ENCODE data around the gene EMP2. TPM values are rescaled to one million over a fixed set of nuclear protein-coding genes. Genes with fewer than 3 reads are reported as not detected.
"Not testable (repeated sequence)": the region's sequence is repeated elsewhere in the genome, so short reads cannot be mapped to it uniquely, and the experiment has no call there.

EMP2 gene
- polyA plus RNA-seq, 4 donors, result 2.2 to 46.9 (median 8.6) TPM

DNA sequence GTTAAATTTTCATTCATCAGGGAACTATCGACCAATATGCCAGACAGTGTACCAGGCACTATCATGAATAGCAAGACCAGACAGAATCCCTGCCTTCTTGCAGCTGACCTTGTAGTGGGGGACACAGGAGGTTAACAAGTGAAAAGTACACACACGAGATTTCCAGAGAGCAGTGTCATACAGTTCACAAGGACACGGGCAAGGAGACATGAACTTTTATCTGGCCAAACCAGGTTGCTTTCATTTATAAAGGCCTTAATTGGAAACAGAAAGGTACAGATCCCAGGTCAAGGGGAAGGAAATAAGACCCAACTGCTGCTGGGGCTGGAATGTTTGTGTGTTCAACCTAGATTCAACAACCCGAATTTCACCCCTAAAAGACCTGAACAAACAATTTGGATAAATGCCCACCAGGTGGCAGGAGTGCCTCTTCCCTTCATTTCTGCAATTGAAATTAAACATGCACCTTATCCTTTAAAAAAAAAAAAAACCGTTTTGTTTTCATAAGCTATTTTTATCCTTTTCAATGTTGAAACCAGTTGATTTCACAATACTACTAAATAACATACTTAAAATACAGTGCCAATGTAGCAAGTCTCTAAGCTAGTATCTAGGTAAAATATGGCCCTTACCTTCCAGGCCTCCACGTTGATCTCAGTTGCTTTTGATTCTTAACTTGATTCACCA is 65.9 kb downstream of the EMP2 start:
- FAIRE-seq (peak; percentile 5), DNase-seq (peak; percentile 57 to 59)
- 37 to 42% (median 41%) methylated on average over 6 of the region's 6 CpGs for WGBS, 3 donors
- H3K9me3 ChIP-seq (ENCODE audit: control insufficient read depth in 2 of 2, insufficient read depth in 1 of 2, low read depth in 1 of 2, low read length in 1 of 2), result no peaks in the 10 kb centered on the region
- no peak overlapping the region for H3K4me3 ChIP-seq (ENCODE audit: low read depth in 1 of 3, low read length in 3 of 3)
- no peaks in the 10 kb centered on the region for H3K27me3 ChIP-seq (ENCODE audit: control insufficient read depth in 3 of 3, insufficient read depth in 3 of 3, low read length in 3 of 3)
- H3K27ac ChIP-seq (ENCODE audit: low read depth in 1 of 3, low read length in 2 of 3), result no peak overlapping the region
- peaks cover 0 to 3% (median 0%) of the 10 kb centered on the region in 3 donors for H3K4me1 ChIP-seq (ENCODE audit: control insufficient read depth in 3 of 3, insufficient read depth in 2 of 3, low read depth in 1 of 3, low read length in 2 of 3)
- no peaks in the 10 kb centered on the region for H3K36me3 ChIP-seq (ENCODE audit: control insufficient read depth in 3 of 3, insufficient read depth in 2 of 3, low read depth in 1 of 3, low read length in 3 of 3)

- no peak overlapping the region for H3K27ac ChIP-seq (ENCODE audit: low read depth in 1 of 3, low read length in 2 of 3)
- no peak overlapping the region for H3K4me3 ChIP-seq (ENCODE audit: low read depth in 1 of 3, low read length in 3 of 3)
- H3K36me3 ChIP-seq (ENCODE audit: control insufficient read depth in 3 of 3, insufficient read depth in 2 of 3, low read depth in 1 of 3, low read length in 3 of 3), result no peaks in the 10 kb centered on the region
- WGBS, 3 donors, result 82 to 100% (median 95%) methylated on average over 1 of the region's 1 CpG
- peaks cover 0 to 3% (median 0%) of the 10 kb centered on the region in 3 donors for H3K4me1 ChIP-seq (ENCODE audit: control insufficient read depth in 3 of 3, insufficient read depth in 2 of 3, low read depth in 1 of 3, low read length in 2 of 3)
- no peaks in the 10 kb centered on the region for H3K27me3 ChIP-seq (ENCODE audit: control insufficient read depth in 3 of 3, insufficient read depth in 3 of 3, low read length in 3 of 3)
- FAIRE-seq, result no peak
- DNase-seq, result no peak
- no peaks in the 10 kb centered on the region for H3K9me3 ChIP-seq (ENCODE audit: control insufficient read depth in 2 of 2, insufficient read depth in 1 of 2, low read depth in 1 of 2, low read length in 1 of 2)
Observed at GRCh38 chr16:10511829-10512228, 68.6 kb downstream of the EMP2 start.

GRCh38 chr16:10510279-10510678 is 70.1 kb downstream of the EMP2 start:
- DNase-seq, result no peak
- H3K4me3 ChIP-seq (ENCODE audit: low read depth in 1 of 3, low read length in 3 of 3), result no peak overlapping the region
- 56 to 68% (median 58%) methylated on average over 2 of the region's 2 CpGs for WGBS, 3 donors
- H3K27me3 ChIP-seq (ENCODE audit: control insufficient read depth in 3 of 3, insufficient read depth in 3 of 3, low read length in 3 of 3), result no peaks in the 10 kb centered on the region
- no peak for FAIRE-seq
- no peaks in the 10 kb centered on the region for H3K36me3 ChIP-seq (ENCODE audit: control insufficient read depth in 3 of 3, insufficient read depth in 2 of 3, low read depth in 1 of 3, low read length in 3 of 3)
- peaks cover 0 to 3% (median 0%) of the 10 kb centered on the region in 3 donors for H3K4me1 ChIP-seq (ENCODE audit: control insufficient read depth in 3 of 3, insufficient read depth in 2 of 3, low read depth in 1 of 3, low read length in 2 of 3)
- no peak overlapping the region for H3K27ac ChIP-seq (ENCODE audit: low read depth in 1 of 3, low read length in 2 of 3)
- no peaks in the 10 kb centered on the region for H3K9me3 ChIP-seq (ENCODE audit: control insufficient read depth in 2 of 2, insufficient read depth in 1 of 2, low read depth in 1 of 2, low read length in 1 of 2)

DNA sequence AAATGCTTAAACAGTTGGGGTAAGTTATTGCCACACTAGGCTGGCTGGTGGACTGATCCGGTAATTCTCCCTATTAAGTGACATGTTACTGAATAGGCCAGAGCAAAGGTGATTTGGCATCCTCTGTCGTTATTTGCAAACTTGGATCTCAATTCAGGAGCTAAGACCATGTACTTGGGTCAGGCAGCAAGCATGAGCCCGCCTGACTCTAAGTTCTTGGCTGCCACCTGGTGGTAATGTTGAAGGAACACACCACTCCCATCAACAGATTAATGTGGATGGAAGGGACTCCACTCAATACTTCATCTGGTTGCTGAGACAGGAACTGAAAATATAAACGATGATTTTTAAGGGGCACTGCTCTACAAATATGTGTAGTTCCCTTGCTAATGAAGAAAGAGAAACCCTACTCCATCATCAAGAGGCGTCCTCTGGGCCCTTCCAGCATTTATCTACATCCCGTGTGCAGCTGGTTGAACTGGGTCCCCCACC is 70.8 kb downstream of the EMP2 start:
- Histone ChIP-seq H3K4me3 (ENCODE audit: low read depth in 1 of 3, low read length in 3 of 3) (no peak overlapping the region), H3K27ac (ENCODE audit: low read depth in 1 of 3, low read length in 2 of 3) (no peak overlapping the region), H3K4me1 (ENCODE audit: control insufficient read depth in 3 of 3, insufficient read depth in 2 of 3, low read depth in 1 of 3, low read length in 2 of 3) (peaks cover 0 to 3% (median 0%) of the 10 kb centered on the region in 3 donors), H3K27me3 (ENCODE audit: control insufficient read depth in 3 of 3, insufficient read depth in 3 of 3, low read length in 3 of 3) (no peaks in the 10 kb centered on the region), H3K9me3 (ENCODE audit: control insufficient read depth in 2 of 2, insufficient read depth in 1 of 2, low read depth in 1 of 2, low read length in 1 of 2) (no peaks in the 10 kb centered on the region), H3K36me3 (ENCODE audit: control insufficient read depth in 3 of 3, insufficient read depth in 2 of 3, low read depth in 1 of 3, low read length in 3 of 3) (no peaks in the 10 kb centered on the region)
- WGBS, 3 donors, result 20 to 24% (median 22%) methylated on average over 6 of the region's 6 CpGs
- FAIRE-seq (no peak), DNase-seq (peak; percentile 84 to 92)

- H3K9me3 ChIP-seq (ENCODE audit: control insufficient read depth in 2 of 2, insufficient read depth in 1 of 2, low read depth in 1 of 2, low read length in 1 of 2); DNase-seq; H3K27ac ChIP-seq (ENCODE audit: low read depth in 1 of 3, low read length in 2 of 3); H3K4me3 ChIP-seq (ENCODE audit: low read depth in 1 of 3, low read length in 3 of 3); FAIRE-seq; H3K36me3 ChIP-seq (ENCODE audit: control insufficient read depth in 3 of 3, insufficient read depth in 2 of 3, low read depth in 1 of 3, low read length in 3 of 3); H3K27me3 ChIP-seq (ENCODE audit: control insufficient read depth in 3 of 3, insufficient read depth in 3 of 3, low read length in 3 of 3); H3K4me1 ChIP-seq (ENCODE audit: control insufficient read depth in 3 of 3, insufficient read depth in 2 of 3, low read depth in 1 of 3, low read length in 2 of 3): not testable (repeated sequence)
- WGBS, 3 donors, result 75 to 82% (median 77%) methylated on average over 3 of the region's 3 CpGs
Observed at GRCh38 chr16:10505286-10505685, 75.1 kb downstream of the EMP2 start.

DNA sequence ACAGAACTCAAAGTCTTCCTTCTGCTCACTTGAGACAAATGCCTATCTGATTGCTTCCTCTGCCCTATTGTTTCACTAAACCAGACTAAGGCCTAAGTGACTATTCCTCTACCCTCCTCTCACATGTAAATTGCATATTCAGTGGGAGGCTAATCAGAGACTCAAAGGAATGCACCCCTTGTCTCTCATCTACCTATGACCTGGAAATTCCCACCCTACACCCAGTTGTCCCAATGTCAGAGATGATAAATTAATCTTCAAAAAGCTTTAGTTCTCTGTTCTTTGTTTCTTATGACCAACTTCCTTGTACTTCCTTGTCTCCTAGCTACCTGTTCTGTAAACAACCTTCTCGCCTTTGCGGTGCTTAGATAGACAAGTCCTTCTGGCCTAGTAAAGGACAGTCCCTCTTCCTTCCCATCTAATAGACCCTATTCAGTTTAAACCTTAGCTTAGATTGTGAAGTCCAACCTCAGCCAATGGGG is 76.0 kb downstream of the EMP2 start:
- no peaks in the 10 kb centered on the region for H3K36me3 ChIP-seq (ENCODE audit: control insufficient read depth in 3 of 3, insufficient read depth in 2 of 3, low read depth in 1 of 3, low read length in 3 of 3)
- peak; percentile 29 to 58 for DNase-seq
- no peak for FAIRE-seq
- H3K9me3 ChIP-seq (ENCODE audit: control insufficient read depth in 2 of 2, insufficient read depth in 1 of 2, low read depth in 1 of 2, low read length in 1 of 2), result no peaks in the 10 kb centered on the region
- peaks cover 0 to 3% (median 0%) of the 10 kb centered on the region in 3 donors for H3K4me1 ChIP-seq (ENCODE audit: control insufficient read depth in 3 of 3, insufficient read depth in 2 of 3, low read depth in 1 of 3, low read length in 2 of 3)
- H3K27me3 ChIP-seq (ENCODE audit: control insufficient read depth in 3 of 3, insufficient read depth in 3 of 3, low read length in 3 of 3), result no peaks in the 10 kb centered on the region
- 16 to 56% (median 42%) methylated on average over 2 of the region's 2 CpGs for WGBS, 3 donors
- no peak overlapping the region for H3K27ac ChIP-seq (ENCODE audit: low read depth in 1 of 3, low read length in 2 of 3)
- H3K4me3 ChIP-seq (ENCODE audit: low read depth in 1 of 3, low read length in 3 of 3), result no peak overlapping the region

DNA sequence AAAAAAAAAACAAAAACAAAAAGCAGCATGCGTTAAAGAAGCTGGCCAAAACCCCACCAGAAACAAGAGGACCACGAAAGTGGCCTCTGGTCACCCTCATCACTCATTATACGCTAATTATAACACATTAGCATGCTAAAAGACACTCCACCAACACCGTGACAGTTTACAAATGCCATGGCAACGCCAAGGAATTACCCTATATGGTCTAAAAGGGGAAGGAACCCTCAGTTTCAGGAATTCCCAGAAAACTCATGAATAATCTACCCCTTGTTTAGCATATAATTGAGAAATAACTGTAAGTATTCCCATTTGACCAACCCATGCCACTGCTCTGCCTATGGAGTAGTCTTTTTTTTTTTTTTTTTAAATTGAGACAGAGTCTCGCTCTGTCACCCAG is 77.6 kb downstream of the EMP2 start:
- DNase-seq (no peak), FAIRE-seq (no peak)
- no peak overlapping the region for H3K4me3 ChIP-seq (ENCODE audit: low read depth in 1 of 3, low read length in 3 of 3)
- 88 to 96% (median 89%) methylated on average over 6 of the region's 6 CpGs for WGBS, 3 donors
- no peaks in the 10 kb centered on the region for H3K9me3 ChIP-seq (ENCODE audit: control insufficient read depth in 2 of 2, insufficient read depth in 1 of 2, low read depth in 1 of 2, low read length in 1 of 2)
- H3K4me1 ChIP-seq (ENCODE audit: control insufficient read depth in 3 of 3, insufficient read depth in 2 of 3, low read depth in 1 of 3, low read length in 2 of 3), result peaks cover 0 to 3% (median 0%) of the 10 kb centered on the region in 3 donors
- H3K27me3 ChIP-seq (ENCODE audit: control insufficient read depth in 3 of 3, insufficient read depth in 3 of 3, low read length in 3 of 3), result no peaks in the 10 kb centered on the region
- no peaks in the 10 kb centered on the region for H3K36me3 ChIP-seq (ENCODE audit: control insufficient read depth in 3 of 3, insufficient read depth in 2 of 3, low read depth in 1 of 3, low read length in 3 of 3)
- no peak overlapping the region for H3K27ac ChIP-seq (ENCODE audit: low read depth in 1 of 3, low read length in 2 of 3)

DNA sequence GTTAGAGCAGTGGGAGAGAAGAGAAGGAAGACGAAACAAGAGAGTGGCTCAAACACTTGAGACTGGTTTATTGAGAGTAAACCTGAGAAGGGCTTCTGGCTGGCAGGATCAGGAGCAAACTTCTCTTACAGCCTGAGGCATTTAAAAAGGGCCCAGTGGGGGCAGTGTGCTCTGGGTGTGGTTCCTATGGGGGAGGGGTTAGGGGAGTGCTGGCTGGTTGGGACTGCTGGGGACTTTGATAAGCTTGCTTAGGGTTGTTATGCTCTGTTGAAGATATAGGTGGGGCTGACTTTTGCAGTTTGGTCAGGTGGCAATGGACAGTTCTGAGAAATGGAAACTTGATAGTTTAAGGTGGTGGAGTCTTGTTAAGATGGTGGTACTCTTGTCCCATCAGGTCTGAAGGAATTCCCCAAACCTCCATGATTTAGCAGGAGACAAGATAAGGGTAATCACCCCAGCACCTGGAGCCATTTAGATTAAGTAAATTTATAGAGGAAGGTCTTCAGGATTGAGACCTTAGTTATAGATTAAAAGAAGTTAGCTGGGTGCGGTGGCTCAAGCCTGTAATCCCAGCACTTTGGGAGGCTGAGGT is 79.3 kb downstream of the EMP2 start:
- Histone ChIP-seq H3K9me3 (ENCODE audit: control insufficient read depth in 2 of 2, insufficient read depth in 1 of 2, low read depth in 1 of 2, low read length in 1 of 2) (no peaks in the 10 kb centered on the region), H3K36me3 (ENCODE audit: control insufficient read depth in 3 of 3, insufficient read depth in 2 of 3, low read depth in 1 of 3, low read length in 3 of 3) (no peaks in the 10 kb centered on the region), H3K4me3 (ENCODE audit: low read depth in 1 of 3, low read length in 3 of 3) (no peak overlapping the region), H3K27ac (ENCODE audit: low read depth in 1 of 3, low read length in 2 of 3) (no peak overlapping the region), H3K27me3 (ENCODE audit: control insufficient read depth in 3 of 3, insufficient read depth in 3 of 3, low read length in 3 of 3) (no peaks in the 10 kb centered on the region), H3K4me1 (ENCODE audit: control insufficient read depth in 3 of 3, insufficient read depth in 2 of 3, low read depth in 1 of 3, low read length in 2 of 3) (peaks cover 0 to 3% (median 0%) of the 10 kb centered on the region in 3 donors)
- 75 to 91% (median 91%) methylated on average over 2 of the region's 2 CpGs for WGBS, 3 donors
- DNase-seq (peak in 1 of 2 donors; percentile 39), FAIRE-seq (no peak)

Data from small intestine (tissue), 7 donors.